Uterus (tissue), 4 donors: ENCODE results near the gene MPP1. TPM values are rescaled to one million over a fixed set of nuclear protein-coding genes. Genes with fewer than 3 reads are reported as not detected.

Experiments
- DNase-seq, 2 donors: peaks; one replicate each; pipeline ENCODE4 v3.0.0-alpha.2; 2019 to 2020
- H3K27ac ChIP-seq, 2 donors: fragments of 200-600 bp; sonication (generic); 1 replicate in 1 of 2; 2 replicates in 1 of 2; pipeline ENCODE4 v1.5.1; 2016 to 2018
- H3K27me3 ChIP-seq, 2 donors: fragments of 200-600 bp; sonication (generic); one replicate each; pipeline ENCODE4 v1.5.1; 2018 to 2019; ENCODE audit warnings: control low read depth in 1 of 2
- H3K36me3 ChIP-seq, 2 donors: fragments of 200-600 bp; sonication (generic); one replicate each; pipeline ENCODE4 v1.5.1; 2019; ENCODE audit warnings: control low read depth in 1 of 2
- H3K4me1 ChIP-seq, 2 donors: fragments of 200-600 bp; sonication (generic); one replicate each; pipeline ENCODE4 v1.5.1; 2018 to 2019; ENCODE audit warnings: control low read depth in 1 of 2
- H3K4me3 ChIP-seq, 2 donors: fragments of 200-600 bp; sonication (generic); 1 replicate in 1 of 2; 2 replicates in 1 of 2; pipeline ENCODE4 v1.5.1; 2018 to 2019; ENCODE audit warnings: mild to moderate bottlenecking in 1 of 2
- H3K9me3 ChIP-seq, 2 donors: fragments of 200-600 bp; sonication (generic); one replicate each; pipeline ENCODE4 v1.5.1; 2019; ENCODE audit warnings: control low read depth in 1 of 2
- POLR2A ChIP-seq, 2 donors: fragments of 450-650 bp; IDR thresholded peaks; one replicate each; pipeline ENCODE4 v1.6.1; 2016; ENCODE audit warnings: antibody characterized with exemption in 2 of 2, mild to moderate bottlenecking in 1 of 2, moderate library complexity in 1 of 2
- intact Hi-C: fragments of 100-400 bp; cut with DNase I; formaldehyde crosslinking; loops from one replicate; pipeline ENCODE4 v1.15.1; 2023; ENCODE audit warnings: low total_unique reads
- total RNA-seq, 4 donors: library from RNA; depleted of rRNA in 3 of 4; stranded (reverse); fragments of >200 nt in 3 of 4; gene quantifications; one replicate each; pipeline versions ENCODE4 v1.1.0 to v1.2.4, GENCODE V29; 2014 to 2023
- TF ChIP-seq, protein P1 (sequence below), 4 experiments: fragments of 200-600 bp in 2 of 4; fragments of 450-650 bp in 2 of 4; sonication (generic) in 2 of 4; IDR thresholded peaks; one replicate each; pipeline ENCODE4 v1.5.1; 2016 to 2019; ENCODE audit warnings: antibody characterized with exemption in 4 of 4, mild to moderate bottlenecking in 2 of 4, moderate library complexity in 1 of 4
- donor health status: DM: yes; HTN: yes; CAD: no.

The MPP1 gene
- total RNA-seq = 10 to 100 TPM in 3 of 4 donors, 1 to 10 TPM in 1; 8.5 to 31.0 (median 20.4) TPM

DNA sequence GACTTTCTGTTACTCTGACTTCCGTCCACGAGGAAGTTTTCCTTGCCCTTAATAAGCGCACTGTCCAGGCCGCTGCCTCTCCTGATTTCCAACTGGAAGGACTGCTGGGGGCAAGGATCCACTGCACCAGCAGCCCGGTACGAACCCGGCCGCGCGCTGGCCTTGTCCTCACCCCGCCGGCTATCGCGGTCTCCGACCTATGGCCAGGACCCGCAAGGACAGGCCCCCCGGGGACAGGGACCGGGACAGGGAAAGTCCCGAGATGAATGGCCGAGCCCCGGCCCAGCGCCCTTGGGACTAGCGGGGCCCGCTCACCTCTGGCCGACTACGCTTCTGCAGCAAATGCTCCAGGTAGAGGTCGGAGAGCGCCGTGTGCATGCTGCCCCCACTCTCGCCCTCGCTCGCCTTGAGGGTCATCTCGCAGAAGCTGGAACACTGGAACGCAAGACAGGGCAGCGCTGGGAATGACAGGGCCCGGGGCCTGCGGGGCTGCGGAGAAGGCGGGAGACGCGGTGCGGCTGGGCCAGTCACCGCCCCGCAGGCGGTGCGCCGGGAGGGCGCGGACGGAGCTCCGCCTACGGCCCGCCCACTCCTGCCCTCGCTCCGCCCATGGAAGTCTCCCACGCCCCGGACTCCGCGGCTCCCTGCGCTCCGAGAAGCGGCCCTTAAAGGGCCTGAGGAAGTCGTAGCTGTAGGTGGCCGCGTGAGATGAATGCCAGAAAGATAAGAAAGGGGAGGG, at the start of gene MPP1:
Gene MPP1, minus strand, starts transcription at position 529 of the 739 bp plus-strand sequence. Its CDS starts 112 bp downstream, at position 417.
- intact Hi-C loops = no loop called here
- Histone ChIP-seq H3K4me1 (no peaks in the 10 kb centered on the region), H3K4me3 (peak within 1 kb of the TSS; percentile 54 to 57), H3K9me3 (no peaks in the 10 kb centered on the region), H3K27me3 (no peaks in the 10 kb centered on the region), H3K27ac (peak within 1 kb of the TSS; percentile 61 to 73), H3K36me3 (no peaks in the 10 kb centered on the region)
- peak; percentile 30 to 39 for TF ChIP-seq POLR2A (IDR thresholded peaks at IDR 0.05)
- TF ChIP-seq, protein P1, sequence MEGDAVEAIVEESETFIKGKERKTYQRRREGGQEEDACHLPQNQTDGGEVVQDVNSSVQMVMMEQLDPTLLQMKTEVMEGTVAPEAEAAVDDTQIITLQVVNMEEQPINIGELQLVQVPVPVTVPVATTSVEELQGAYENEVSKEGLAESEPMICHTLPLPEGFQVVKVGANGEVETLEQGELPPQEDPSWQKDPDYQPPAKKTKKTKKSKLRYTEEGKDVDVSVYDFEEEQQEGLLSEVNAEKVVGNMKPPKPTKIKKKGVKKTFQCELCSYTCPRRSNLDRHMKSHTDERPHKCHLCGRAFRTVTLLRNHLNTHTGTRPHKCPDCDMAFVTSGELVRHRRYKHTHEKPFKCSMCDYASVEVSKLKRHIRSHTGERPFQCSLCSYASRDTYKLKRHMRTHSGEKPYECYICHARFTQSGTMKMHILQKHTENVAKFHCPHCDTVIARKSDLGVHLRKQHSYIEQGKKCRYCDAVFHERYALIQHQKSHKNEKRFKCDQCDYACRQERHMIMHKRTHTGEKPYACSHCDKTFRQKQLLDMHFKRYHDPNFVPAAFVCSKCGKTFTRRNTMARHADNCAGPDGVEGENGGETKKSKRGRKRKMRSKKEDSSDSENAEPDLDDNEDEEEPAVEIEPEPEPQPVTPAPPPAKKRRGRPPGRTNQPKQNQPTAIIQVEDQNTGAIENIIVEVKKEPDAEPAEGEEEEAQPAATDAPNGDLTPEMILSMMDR (IDR thresholded peaks at IDR 0.05) = no peak
- peak; percentile 58 to 77 for DNase-seq

DNA sequence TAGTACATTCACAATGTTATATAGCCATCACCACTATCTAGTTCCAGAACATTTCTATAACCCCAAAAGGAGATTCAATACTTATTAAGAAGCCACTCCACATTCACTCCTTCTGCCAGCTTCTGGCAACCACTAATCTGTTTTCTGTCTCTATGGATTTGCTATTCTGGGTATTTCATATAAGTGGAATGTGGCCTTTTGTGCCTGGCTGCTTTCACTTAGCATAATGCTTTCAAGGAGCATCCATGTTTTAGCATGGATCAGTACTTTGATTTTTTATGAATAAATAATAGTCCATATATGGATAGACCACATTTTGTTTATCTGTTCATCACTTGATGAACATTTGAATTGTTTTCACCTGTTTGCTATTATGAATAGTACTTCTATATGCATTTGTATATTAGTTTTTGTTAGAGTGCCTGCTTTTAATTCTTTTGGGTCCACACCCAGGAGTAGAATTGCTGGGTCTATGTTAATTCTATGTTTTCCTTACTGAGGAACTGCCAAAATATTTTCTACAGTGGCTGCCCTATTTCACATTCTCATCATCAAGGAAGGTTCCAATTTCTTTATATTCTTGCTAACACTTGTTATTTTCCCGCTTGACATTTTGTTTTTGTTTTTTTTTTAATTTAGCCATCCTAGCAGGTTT, 45.8 kb upstream of the MPP1 start:
- intact Hi-C loops = no loop called here
- Histone ChIP-seq H3K36me3 (no peaks in the 10 kb centered on the region), H3K27ac (no peak overlapping the region), H3K9me3 (no peaks in the 10 kb centered on the region), H3K4me1 (no peaks in the 10 kb centered on the region), H3K27me3 (no peaks in the 10 kb centered on the region), H3K4me3 (no peak overlapping the region)
- no peak for TF ChIP-seq POLR2A (IDR thresholded peaks at IDR 0.05)
- TF ChIP-seq, protein P1 (IDR thresholded peaks at IDR 0.05) = no peak
- DNase-seq = no peak

DNA sequence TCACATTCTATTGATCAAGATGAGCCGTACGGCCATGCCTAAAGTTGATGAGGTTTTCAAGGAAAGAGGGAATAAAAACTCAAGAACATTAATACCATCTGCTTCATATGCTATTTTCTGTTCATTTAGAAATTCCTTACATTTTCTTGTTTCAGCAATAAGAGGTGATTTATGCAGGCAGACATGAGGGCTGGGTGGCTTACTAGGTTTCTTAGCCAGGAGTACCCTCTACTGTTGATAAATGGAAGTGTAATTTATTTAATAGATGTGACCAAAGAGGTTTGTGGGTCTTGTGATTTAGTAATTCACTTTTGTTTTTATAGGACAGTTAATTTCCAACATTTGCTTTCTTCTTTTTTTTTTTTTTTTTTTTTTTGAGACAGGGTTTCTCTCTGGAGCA, 35.6 kb upstream of the MPP1 start:
- Histone ChIP-seq H3K4me3 (no peak overlapping the region), H3K36me3 (no peaks in the 10 kb centered on the region), H3K9me3 (no peaks in the 10 kb centered on the region), H3K27ac (no peak overlapping the region), H3K4me1 (no peaks in the 10 kb centered on the region), H3K27me3 (no peaks in the 10 kb centered on the region)
- no peak for TF ChIP-seq POLR2A (IDR thresholded peaks at IDR 0.05)
- TF ChIP-seq, protein P1 (IDR thresholded peaks at IDR 0.05) = peak in 2 of 4 experiments; percentile 25 to 31
- no peak for DNase-seq
- intact Hi-C loops = no loop called here

DNA sequence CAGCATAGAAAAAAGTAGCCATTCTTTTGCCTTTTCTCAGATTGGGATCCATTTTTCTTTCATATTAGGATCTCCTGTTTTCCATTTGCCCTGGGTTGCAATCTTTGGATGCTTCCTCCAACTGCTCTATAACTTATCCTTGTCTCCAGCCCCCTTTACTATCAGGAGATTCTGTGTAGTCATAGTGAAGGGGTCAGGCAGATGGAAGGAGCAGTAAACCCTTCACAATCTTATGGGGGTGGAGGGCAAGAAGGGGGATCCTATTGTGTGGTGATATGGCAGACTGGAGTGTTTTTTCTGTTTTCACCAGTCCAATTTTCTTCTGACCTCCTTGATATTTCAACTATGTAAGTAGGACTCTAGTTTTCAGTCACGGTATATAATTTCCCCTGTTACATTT, 30.9 kb upstream of the MPP1 start:
- no peaks in the 10 kb centered on the region for H3K4me1 ChIP-seq
- no peaks in the 10 kb centered on the region for H3K9me3 ChIP-seq
- H3K27me3 ChIP-seq = no peaks in the 10 kb centered on the region
- DNase-seq = no peak
- no peak overlapping the region for H3K27ac ChIP-seq
- H3K36me3 ChIP-seq = no peaks in the 10 kb centered on the region
- intact Hi-C loops = no loop called here
- TF ChIP-seq, protein P1 (IDR thresholded peaks at IDR 0.05) = no peak
- TF ChIP-seq POLR2A (IDR thresholded peaks at IDR 0.05) = no peak
- no peak overlapping the region for H3K4me3 ChIP-seq

DNA sequence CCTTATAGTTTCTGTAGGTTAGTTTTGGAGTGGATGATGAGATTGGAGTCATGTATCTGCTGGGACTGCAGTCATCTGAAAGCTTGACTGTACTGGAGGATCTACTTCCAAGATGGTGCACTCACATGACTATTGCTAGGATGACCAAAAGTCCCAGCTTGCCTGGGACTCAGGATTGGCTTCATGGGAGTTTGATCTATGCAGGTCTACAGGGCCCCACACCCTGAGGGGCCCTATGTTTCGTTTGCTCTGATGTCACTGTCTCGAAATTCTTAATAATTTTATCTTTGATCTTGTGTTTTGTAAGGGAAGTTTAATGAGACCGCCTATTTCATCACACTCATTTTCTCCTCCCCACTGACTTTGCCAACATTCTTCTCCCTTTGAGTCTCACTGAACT, 29.3 kb upstream of the MPP1 start, which contains the start of gene SMIM9:
Gene SMIM9, minus strand, starts transcription at position 101 of the 400 bp plus-strand sequence. CDS start 3,806 bp downstream, outside the sequence.
- Histone ChIP-seq H3K27ac (no peak within 1 kb of the TSS), H3K9me3 (no peaks in the 10 kb centered on the region), H3K27me3 (no peaks in the 10 kb centered on the region), H3K4me3 (no peak within 1 kb of the TSS), H3K36me3 (no peaks in the 10 kb centered on the region), H3K4me1 (no peaks in the 10 kb centered on the region)
- TF ChIP-seq, protein P1 (IDR thresholded peaks at IDR 0.05) = no peak
- no peak for TF ChIP-seq POLR2A (IDR thresholded peaks at IDR 0.05)
- no peak for DNase-seq
- intact Hi-C loops = no loop called here
